CD14-positive monocyte (primary cell): ENCODE data around the gene NBAS. TPM values are rescaled to one million over a fixed set of nuclear protein-coding genes. Genes with fewer than 3 reads are reported as not detected.

ENCODE experiments used
- DNase-seq, 3 donors: peaks; one replicate each; pipeline ENCODE4 v3.0.0-alpha.2; 2011 to 2022
- H2AFZ ChIP-seq: 2 replicates; pipeline ENCODE4 v1.6.0; 2012; ENCODE audit warnings: mild to moderate bottlenecking, low read depth, low read length, inconsistent platforms; ENCODE audit not compliant: insufficient read depth, poor library complexity, severe bottlenecking
- H3K27ac ChIP-seq, 2 donors: 1 replicate in 1 of 2; 2 replicates in 1 of 2; pipeline ENCODE4 v1.5.1; 2012 to 2013; ENCODE audit warnings: low read length in 2 of 2, control low read depth in 1 of 2, inconsistent platforms in 1 of 2, low read depth in 1 of 2, mild to moderate bottlenecking in 1 of 2
- H3K27me3 ChIP-seq, 2 donors: one replicate each; pipeline versions ENCODE4 v1.6.0 to v1.6.1; 2011 to 2013; ENCODE audit warnings: low read length in 2 of 2; ENCODE audit not compliant: control insufficient read depth in 2 of 2, insufficient read depth in 2 of 2
- H3K36me3 ChIP-seq, 2 donors: replicated peaks in 1 of 2; 1 replicate in 1 of 2; 2 replicates in 1 of 2; pipeline versions ENCODE4 v1.5.1 to v1.6.1; 2012 to 2013; ENCODE audit warnings: low read length in 2 of 2, control low read depth in 1 of 2, inconsistent platforms in 1 of 2, mild to moderate bottlenecking in 1 of 2; ENCODE audit not compliant: insufficient read depth in 2 of 2, control insufficient read depth in 1 of 2
- H3K4me1 ChIP-seq, 2 donors: 1 replicate in 1 of 2; 2 replicates in 1 of 2; pipeline versions ENCODE4 v1.5.1 to v1.6.1; 2012 to 2013; ENCODE audit warnings: low read length in 2 of 2, control low read depth in 1 of 2, inconsistent platforms in 1 of 2, mild to moderate bottlenecking in 1 of 2, moderate library complexity in 1 of 2; ENCODE audit not compliant: insufficient read depth in 2 of 2, control insufficient read depth in 1 of 2
- H3K4me2 ChIP-seq: replicated peaks from 2 replicates; pipeline ENCODE3; 2012; ENCODE audit warnings: low read length, moderate library complexity, mild to moderate bottlenecking; ENCODE audit not compliant: poor library complexity, severe bottlenecking; ENCODE audit errors: extremely low read depth
- H3K4me3 ChIP-seq, 3 experiments: fragments of 200-600 bp in 1 of 3; sonication (generic) in 1 of 3; replicated peaks in 1 of 3; 1 replicate in 2 of 3; 2 replicates in 1 of 3; pipeline ENCODE4 v1.5.1; 2011 to 2013; ENCODE audit warnings: low read length in 3 of 3, mild to moderate bottlenecking in 3 of 3, control low read depth in 2 of 3, low read depth in 2 of 3, inconsistent platforms in 1 of 3, moderate library complexity in 1 of 3
- H3K79me2 ChIP-seq: 2 replicates; pipeline ENCODE4 v1.6.0; 2012; ENCODE audit warnings: mild to moderate bottlenecking, control low read depth, inconsistent platforms, low read length, moderate library complexity; ENCODE audit not compliant: insufficient read depth
- H3K9ac ChIP-seq: 2 replicates; pipeline ENCODE4 v1.6.0; 2017; ENCODE audit warnings: low read length, mild to moderate bottlenecking; ENCODE audit not compliant: insufficient read depth, poor library complexity, severe bottlenecking
- H3K9me3 ChIP-seq, 2 donors: replicated peaks in 1 of 2; 1 replicate in 1 of 2; 2 replicates in 1 of 2; pipeline versions ENCODE4 v1.5.1 to v1.6.1; 2012 to 2013; ENCODE audit warnings: low read length in 2 of 2, control low read depth in 1 of 2; ENCODE audit not compliant: control insufficient read depth in 1 of 2, insufficient read depth in 1 of 2
- H4K20me1 ChIP-seq: 2 replicates; pipeline ENCODE4 v1.6.0; 2012; ENCODE audit warnings: mild to moderate bottlenecking, low read length, control low read depth, moderate library complexity; ENCODE audit not compliant: insufficient read depth
- H3K27ac Mint-ChIP-seq, 7 donors: one replicate each; pipeline ENCODE4 v1.8.0; 2020; ENCODE audit warnings: mild to moderate bottlenecking in 7 of 7, mixed read lengths in 7 of 7, moderate library complexity in 6 of 7, inconsistent platforms in 2 of 7
- H3K27me3 Mint-ChIP-seq, 3 donors: one replicate each; pipeline ENCODE4 v1.8.0; 2021 to 2022; ENCODE audit warnings: low read depth in 3 of 3, mild to moderate bottlenecking in 3 of 3, mixed read lengths in 3 of 3, moderate library complexity in 3 of 3, inconsistent platforms in 1 of 3
- H3K36me3 Mint-ChIP-seq, 2 donors: one replicate each; pipeline ENCODE4 v1.8.0; 2020; ENCODE audit warnings: mixed read lengths in 2 of 2, inconsistent platforms in 1 of 2, mild to moderate bottlenecking in 1 of 2
- H3K4me1 Mint-ChIP-seq: one replicate; pipeline ENCODE4 v1.8.0; 2020; ENCODE audit warnings: mild to moderate bottlenecking, mixed read lengths
- H3K4me3 Mint-ChIP-seq, 2 donors: one replicate each; pipeline ENCODE4 v1.8.0; 2020; ENCODE audit warnings: mild to moderate bottlenecking in 2 of 2, mixed read lengths in 2 of 2, moderate library complexity in 1 of 2
- H3K9me3 Mint-ChIP-seq, 7 donors: one replicate each; pipeline ENCODE4 v1.8.0; 2020 to 2022; ENCODE audit warnings: mixed read lengths in 7 of 7, mild to moderate bottlenecking in 6 of 7, moderate library complexity in 6 of 7, inconsistent platforms in 2 of 7
- WGBS: methylation state at CpG from one replicate; pipeline ENCODE4 v1.1.5; 2013; ENCODE audit warnings: missing lambda C conversion rate; ENCODE audit not compliant: insufficient coverage; 5-methylcytosine and 5-hydroxymethylcytosine counted together
- intact Hi-C, 2 donors: fragments of 100-400 bp; cut with micrococcal nuclease; formaldehyde crosslinking; loops; one replicate each; pipeline versions ENCODE4 v1.15.0 to v1.15.1; 2023
- polyA plus RNA-seq, 3 donors: library from polyadenylated mRNA; depleted of rRNA in 1 of 3; unstranded in 2 of 3; stranded (reverse) in 1 of 3; fragments of 300-500 nt in 2 of 3; fragments of >200 nt in 1 of 3; fragmentation: Illumina TruSeq in 2 of 3; gene quantifications; 1 replicate in 2 of 3; 2 replicates in 1 of 3; pipeline ENCODE4 v1.2.3, GENCODE V29; 2012 to 2021
- TF ChIP-seq, protein P1 (sequence below): fragments of 200-600 bp; IDR thresholded peaks from one replicate; pipeline ENCODE4 v1.8.0; 2022; ENCODE audit warnings: antibody characterized with exemption, mild to moderate bottlenecking

Gene NBAS
- polyA plus RNA-seq, 3 donors: 8.9 to 10.9 (median 8.9) TPM

DNA sequence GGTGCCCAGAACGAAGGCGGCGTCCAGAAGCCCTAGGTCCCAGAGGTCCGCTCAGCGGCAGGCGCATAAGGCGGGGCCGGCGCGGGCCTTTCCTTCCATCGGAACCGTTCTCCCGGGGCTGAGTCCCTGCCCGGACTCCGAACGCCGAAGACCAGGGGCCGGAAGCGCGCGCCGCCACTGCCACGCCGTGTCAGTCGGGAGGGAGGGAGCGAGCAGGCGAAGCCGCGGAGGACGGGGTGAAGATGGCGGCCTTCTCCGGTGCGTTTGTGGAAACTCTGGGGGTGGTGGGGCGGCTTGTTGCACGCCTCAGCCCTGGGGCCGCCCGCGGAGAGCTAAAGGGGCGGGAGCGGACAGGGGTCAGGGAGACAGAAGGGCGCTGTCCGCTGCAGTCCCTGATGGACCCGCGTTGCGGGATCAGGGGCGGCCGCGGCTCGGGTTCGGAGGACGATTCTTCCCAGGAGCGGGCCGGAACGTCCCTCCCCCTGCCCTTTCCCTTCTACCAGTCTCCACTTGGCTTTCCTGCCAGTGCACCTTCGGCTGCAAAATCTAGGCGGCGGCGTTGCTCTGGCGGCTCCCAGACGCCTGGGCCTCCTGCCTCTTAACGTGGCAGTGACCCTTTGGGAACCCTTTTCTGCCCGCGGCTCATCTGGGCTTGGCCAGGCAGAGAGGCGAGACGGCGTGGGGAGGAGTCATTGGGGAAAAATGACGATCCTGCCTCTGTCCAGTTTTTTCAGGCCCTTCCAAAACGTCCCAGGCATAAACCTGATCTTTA, 30.7 kb upstream of the NBAS start, which contains the start of gene DDX1:
Gene DDX1 (plus strand): TSS at position 177 of the 772 bp plus-strand sequence. CDS start 66 bp downstream, at position 243.
- Mint-ChIP-seq H3K9me3 (no peaks in the 10 kb centered on the region), H3K27me3 (peaks cover 0 to 4% (median under 1%) of the 10 kb centered on the region in 3 donors), H3K4me3 (peak within 1 kb of the TSS; percentile 93 to 97), H3K4me1 (peaks cover 25% of the 10 kb centered on the region), H3K27ac (peak within 1 kb of the TSS; percentile 83 to 94 (median 90)), H3K36me3 (peaks cover 20 to 24% of the 10 kb centered on the region in 2 donors)
- Histone ChIP-seq H3K27me3 (no peaks in the 10 kb centered on the region), H3K27ac (peak within 1 kb of the TSS; percentile 82 to 84), H3K9ac (peak within 1 kb of the TSS; percentile 90), H3K79me2 (peaks cover 33% of the 10 kb centered on the region), H3K4me3 (peak within 1 kb of the TSS; percentile 84 to 96 (median 94)), H4K20me1 (peaks cover 15% of the 10 kb centered on the region), H3K36me3 (peaks cover 18 to 25% of the 10 kb centered on the region in 2 donors), H3K9me3 (no peaks in the 10 kb centered on the region), H3K4me1 (peaks cover 17 to 22% of the 10 kb centered on the region in 2 donors), H3K4me2 (peak within 1 kb of the TSS; percentile 93), H2AFZ (peak within 1 kb of the TSS; percentile 90)
- WGBS: under 1% methylated on average over 65 of the region's 68 CpGs
- peak; percentile 76 to 82 (median 80) for DNase-seq
- intact Hi-C loops: no loop called here
- TF ChIP-seq, protein P1, sequence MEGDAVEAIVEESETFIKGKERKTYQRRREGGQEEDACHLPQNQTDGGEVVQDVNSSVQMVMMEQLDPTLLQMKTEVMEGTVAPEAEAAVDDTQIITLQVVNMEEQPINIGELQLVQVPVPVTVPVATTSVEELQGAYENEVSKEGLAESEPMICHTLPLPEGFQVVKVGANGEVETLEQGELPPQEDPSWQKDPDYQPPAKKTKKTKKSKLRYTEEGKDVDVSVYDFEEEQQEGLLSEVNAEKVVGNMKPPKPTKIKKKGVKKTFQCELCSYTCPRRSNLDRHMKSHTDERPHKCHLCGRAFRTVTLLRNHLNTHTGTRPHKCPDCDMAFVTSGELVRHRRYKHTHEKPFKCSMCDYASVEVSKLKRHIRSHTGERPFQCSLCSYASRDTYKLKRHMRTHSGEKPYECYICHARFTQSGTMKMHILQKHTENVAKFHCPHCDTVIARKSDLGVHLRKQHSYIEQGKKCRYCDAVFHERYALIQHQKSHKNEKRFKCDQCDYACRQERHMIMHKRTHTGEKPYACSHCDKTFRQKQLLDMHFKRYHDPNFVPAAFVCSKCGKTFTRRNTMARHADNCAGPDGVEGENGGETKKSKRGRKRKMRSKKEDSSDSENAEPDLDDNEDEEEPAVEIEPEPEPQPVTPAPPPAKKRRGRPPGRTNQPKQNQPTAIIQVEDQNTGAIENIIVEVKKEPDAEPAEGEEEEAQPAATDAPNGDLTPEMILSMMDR: no peak

DNA sequence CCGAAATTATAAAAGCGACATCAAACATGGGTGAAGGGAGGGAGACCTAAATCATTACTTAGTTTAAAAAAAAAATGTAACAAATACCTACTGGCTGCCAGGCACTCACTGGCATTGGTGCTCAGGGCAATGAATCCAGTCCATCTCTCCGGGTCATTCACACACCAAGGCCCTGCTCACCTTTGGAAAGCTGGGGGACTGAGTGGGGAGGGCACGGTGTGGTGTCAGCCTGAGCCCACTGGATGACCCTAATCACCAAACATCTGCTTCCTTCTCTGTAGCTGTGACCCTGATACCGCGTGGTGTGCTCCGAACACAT, 30.2 kb upstream of the NBAS start:
- DNase-seq: peak in 1 of 3 donors; percentile 0
- peaks cover 17 to 22% of the 10 kb centered on the region in 2 donors for H3K4me1 ChIP-seq
- peaks cover 15% of the 10 kb centered on the region for H4K20me1 ChIP-seq
- Mint-ChIP-seq H3K27ac (peak overlapping the region in 6 of 7 donors; percentile 70 to 94 (median 80)), H3K9me3 (no peaks in the 10 kb centered on the region), H3K27me3 (peaks cover 0 to 4% (median 1%) of the 10 kb centered on the region in 3 donors), H3K4me3 (peak overlapping the region; percentile 93 to 97), H3K36me3 (peaks cover 15 to 19% of the 10 kb centered on the region in 2 donors), H3K4me1 (peaks cover 25% of the 10 kb centered on the region)
- H3K9me3 ChIP-seq: no peaks in the 10 kb centered on the region
- H3K9ac ChIP-seq: peak overlapping the region; percentile 90
- peak overlapping the region; percentile 84 to 96 (median 94) for H3K4me3 ChIP-seq
- TF ChIP-seq, protein P1: no peak
- WGBS: 0% methylated on average over 3 of the region's 7 CpGs
- peak overlapping the region; percentile 93 for H3K4me2 ChIP-seq
- H3K36me3 ChIP-seq: peaks cover 12 to 19% of the 10 kb centered on the region in 2 donors
- no peaks in the 10 kb centered on the region for H3K27me3 ChIP-seq
- H3K79me2 ChIP-seq: peaks cover 33% of the 10 kb centered on the region
- peak overlapping the region; percentile 82 to 84 for H3K27ac ChIP-seq
- peak overlapping the region; percentile 90 for H2AFZ ChIP-seq
- intact Hi-C loops: no loop called here
